Cardiac fibroblast (primary cell): ENCODE results near the gene CIZ1.
A peak's percentile ranks its signal among the peaks of the same experiment; 100 is the strongest.

Source experiments
- DNase-seq, 2 donors: peaks; one replicate each; pipeline versions ENCODE4 v3.0.0 to v3.0.0-alpha.2; 2010; ENCODE audit warnings: low read depth in 2 of 2
- H3K4me3 ChIP-seq, 2 donors: replicated peaks in 1 of 2; 1 replicate in 1 of 2; 2 replicates in 1 of 2; pipeline ENCODE4 v1.5.1; 2011; ENCODE audit warnings: low read depth in 2 of 2, low read length in 2 of 2, mild to moderate bottlenecking in 2 of 2, moderate library complexity in 1 of 2
- TF ChIP-seq, protein P1 (sequence below): IDR thresholded peaks from one replicate; pipeline ENCODE4 v1.5.1; 2011; ENCODE audit warnings: low read depth, mild to moderate bottlenecking, low read length, inconsistent platforms

Gene CIZ1

DNA sequence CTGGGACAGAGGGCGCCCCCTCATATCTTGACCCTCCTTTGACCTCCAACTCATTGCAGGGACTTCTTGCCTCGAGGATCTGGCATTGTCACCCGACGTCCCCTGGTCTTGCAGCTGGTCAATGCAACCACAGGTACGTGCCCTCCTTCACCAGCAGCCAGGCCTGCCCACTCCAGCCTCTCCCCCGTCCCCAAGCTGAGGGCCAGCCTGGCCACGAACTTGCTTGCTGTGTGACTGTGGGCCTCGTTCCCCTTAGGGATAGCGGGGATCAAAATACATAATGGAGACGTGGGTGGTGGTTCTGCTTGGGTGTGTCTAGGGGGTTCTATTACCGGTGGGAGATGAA, 26.8 kb upstream of the CIZ1 start:
- TF ChIP-seq, protein P1, sequence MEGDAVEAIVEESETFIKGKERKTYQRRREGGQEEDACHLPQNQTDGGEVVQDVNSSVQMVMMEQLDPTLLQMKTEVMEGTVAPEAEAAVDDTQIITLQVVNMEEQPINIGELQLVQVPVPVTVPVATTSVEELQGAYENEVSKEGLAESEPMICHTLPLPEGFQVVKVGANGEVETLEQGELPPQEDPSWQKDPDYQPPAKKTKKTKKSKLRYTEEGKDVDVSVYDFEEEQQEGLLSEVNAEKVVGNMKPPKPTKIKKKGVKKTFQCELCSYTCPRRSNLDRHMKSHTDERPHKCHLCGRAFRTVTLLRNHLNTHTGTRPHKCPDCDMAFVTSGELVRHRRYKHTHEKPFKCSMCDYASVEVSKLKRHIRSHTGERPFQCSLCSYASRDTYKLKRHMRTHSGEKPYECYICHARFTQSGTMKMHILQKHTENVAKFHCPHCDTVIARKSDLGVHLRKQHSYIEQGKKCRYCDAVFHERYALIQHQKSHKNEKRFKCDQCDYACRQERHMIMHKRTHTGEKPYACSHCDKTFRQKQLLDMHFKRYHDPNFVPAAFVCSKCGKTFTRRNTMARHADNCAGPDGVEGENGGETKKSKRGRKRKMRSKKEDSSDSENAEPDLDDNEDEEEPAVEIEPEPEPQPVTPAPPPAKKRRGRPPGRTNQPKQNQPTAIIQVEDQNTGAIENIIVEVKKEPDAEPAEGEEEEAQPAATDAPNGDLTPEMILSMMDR, result no peak
- peak overlapping the region in 1 of 2 donors; percentile 24 for H3K4me3 ChIP-seq
- DNase-seq, result no peak

DNA sequence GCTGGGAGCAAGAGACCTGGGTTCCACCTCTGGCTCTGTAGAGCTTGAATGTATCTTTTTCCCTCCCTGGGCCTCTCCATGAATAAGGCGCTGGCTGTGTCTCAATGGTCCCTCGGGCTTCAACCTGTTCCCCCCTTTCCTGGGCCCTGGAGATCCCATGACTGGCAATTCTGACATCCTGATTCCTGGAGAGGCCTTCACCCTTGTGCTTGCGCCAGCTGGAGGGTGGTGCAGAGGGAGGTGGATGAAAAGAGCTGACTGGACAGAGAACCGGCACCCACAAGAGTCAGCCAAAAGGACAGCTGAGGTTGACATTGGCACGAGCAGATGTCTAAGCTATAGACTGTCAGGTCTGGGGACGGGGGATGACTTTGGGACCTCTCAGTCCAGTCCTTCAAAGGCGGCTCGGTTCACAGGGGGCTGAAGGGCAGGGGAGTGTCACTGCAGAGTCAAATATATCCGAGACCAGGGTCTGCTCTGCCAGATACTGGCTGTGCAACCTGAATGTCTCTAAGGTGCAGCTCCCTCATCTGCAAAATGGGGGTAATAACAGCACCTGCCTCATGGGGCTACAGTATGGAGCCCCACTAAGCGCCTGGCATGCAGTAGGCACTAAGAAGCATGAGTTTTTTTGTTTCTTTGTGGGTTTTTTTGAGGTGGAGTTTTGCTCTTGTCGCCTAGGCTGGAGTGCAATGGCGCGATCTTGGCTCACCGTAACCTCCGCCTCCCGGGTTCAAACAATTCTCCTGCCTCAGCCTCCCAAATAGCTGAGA, 25.6 kb upstream of the CIZ1 start:
- peak in 1 of 2 donors; percentile 19 for DNase-seq
- TF ChIP-seq, protein P1, result no peak
- H3K4me3 ChIP-seq, result no peak overlapping the region

DNA sequence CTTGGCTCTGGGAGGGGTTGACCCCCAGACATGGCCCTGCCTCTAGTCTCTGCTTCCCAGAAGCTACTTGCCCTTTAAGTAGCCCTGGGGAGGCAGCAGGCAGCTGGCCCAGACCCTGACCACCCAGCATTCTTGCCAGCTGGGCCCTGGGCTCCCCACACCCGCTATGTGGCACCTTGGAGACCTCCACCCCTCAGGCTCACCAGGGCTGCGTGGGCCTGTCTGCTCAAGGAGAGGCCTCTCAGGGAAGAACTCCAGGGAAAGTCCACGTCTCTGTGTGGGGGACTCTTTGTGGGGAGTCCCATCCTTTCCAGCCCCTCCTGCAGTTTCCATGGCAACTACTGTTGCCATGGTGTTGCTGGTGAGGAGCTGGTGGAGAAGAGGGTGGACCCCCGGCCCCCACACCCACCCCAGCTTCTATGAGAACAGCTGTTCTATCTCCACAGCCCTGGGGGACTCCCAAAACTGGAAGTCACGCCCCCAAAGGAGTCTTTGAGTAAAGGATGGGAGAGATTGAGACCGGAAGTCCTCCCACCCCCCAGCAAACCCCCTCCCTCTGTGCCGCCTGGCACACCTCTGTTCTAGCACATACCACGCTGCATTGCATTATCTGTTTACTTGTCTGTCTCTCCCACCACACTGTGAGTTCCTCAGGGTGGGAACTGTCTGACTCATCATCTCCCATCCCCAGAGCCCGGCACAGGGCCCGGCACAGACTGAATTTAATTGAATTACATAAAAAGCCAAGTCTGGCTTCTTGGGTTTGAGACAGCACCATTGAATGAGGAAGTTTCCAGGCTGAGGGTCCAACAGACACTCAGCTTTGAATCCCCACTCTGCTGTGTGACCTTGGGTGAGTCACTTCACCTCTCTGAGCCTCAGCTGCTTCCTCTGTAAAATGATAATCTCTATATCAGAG, 24.4 kb upstream of the CIZ1 start:
- peak; percentile 67 to 70 for DNase-seq
- no peak overlapping the region for H3K4me3 ChIP-seq
- TF ChIP-seq, protein P1, result no peak

DNA sequence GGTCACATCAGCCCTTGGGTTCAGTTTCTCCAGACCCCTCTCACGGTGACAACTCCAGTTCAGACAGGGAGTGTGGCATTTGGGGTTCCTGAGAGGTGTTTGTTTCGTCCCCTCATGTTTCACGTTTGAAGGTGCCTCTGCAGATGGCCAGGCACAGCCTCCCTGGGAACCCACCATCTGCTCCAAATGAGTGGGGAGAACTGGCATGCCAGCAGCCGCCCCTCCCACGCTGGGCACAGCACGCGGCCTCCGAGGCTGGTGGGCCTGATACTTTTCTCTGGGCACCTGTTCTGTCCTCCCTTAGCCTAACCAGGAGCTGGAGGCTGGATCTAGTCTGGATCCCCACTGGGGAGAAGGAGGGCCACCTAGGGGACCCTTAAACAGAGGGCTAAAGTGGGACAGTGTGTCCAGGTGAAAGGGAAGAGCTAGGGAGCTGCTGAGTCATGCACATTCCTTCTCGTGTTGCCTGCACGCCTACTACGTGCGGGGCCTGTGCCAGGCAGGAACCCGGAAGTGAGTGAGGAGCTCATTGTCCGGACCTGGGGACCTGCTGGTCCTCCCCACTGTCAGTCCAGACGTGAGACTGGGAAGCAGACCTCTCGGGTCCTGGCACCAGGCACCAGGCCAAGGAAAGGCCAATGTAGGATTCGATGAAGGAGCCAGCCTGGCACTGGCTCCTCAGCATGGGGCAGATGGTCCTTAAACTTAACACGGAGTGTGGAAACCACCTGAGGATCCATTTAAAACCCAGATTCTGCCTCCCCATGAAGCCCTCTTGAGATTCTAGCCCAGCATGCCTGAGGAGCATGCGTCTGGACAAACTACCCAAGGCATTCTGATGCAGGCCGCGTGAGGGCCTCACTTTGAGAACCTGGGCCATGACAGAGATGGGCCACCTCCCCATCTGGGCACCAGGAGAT, 23.5 kb upstream of the CIZ1 start:
- DNase-seq, result peak in 1 of 2 donors; percentile 16
- TF ChIP-seq, protein P1, result no peak
- no peak overlapping the region for H3K4me3 ChIP-seq

DNA sequence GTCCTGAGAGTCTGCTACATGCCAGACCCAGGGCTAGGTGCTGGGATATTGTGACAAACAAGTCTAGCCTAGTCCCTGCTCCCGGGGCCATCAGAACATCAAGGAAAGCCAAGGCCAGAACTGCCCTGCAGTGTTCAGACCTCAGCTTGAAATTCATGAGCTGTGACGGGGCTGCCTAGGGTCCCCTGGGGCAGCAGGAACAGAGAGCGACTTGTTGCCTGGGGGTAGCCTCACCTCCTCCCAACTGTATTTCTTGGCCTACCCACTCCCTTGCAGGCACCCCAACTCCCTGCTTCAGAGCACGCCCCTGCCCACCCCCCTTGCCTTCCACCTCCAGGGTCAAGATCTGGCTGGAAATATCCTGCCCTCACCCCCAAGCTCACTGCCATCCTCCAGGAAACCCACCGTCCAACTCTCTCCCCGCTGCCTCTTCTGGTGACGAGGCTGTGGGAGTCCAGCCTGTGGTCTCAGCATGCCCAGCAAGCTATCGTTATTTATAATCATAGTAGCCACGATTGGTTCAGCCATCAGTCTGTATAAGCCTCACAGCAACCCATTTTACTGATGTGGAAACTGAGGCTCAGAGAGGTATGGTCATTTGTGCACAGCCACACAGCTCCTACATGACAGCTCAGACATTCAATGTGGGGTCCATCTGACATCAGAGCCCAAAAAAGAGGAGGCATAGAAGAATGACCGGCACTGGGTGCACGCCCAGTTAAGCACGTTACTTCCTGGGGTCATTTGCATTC, 22.6 kb upstream of the CIZ1 start:
- no peak overlapping the region for H3K4me3 ChIP-seq
- TF ChIP-seq, protein P1, result no peak
- DNase-seq, result no peak

DNA sequence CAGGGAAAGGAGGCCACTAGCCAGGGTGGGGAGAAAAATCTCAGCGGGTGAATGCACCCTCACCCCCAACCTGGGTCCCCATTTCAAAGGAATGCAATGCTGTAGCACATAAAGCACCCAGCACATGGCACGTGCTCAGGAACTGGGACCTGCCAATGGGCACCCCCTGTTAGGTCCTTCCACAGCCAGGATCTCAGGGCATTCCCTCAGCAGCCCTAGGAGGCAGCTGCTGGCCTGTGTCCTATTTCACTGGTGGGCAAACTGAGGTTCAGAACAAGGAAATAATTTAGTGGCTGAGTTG, 20.6 kb upstream of the CIZ1 start:
- DNase-seq, result no peak
- no peak overlapping the region for H3K4me3 ChIP-seq
- TF ChIP-seq, protein P1, result no peak
